Peyer's patch (tissue), 4 donors: ENCODE results near the gene C5orf22. TPM values are rescaled to one million over a fixed set of nuclear protein-coding genes. Genes with fewer than 3 reads are reported as not detected.

Experiments used
- DNase-seq, 3 donors: peaks; one replicate each; pipeline ENCODE4 v3.0.0-alpha.2; 2017 to 2019
- H3K27ac ChIP-seq, 4 donors: fragments of 200-600 bp; sonication (generic); one replicate each; pipeline ENCODE4 v1.5.1; 2016 to 2019
- H3K27me3 ChIP-seq, 2 donors: fragments of 200-600 bp; sonication (generic); one replicate each; pipeline ENCODE4 v1.5.1; 2019
- H3K36me3 ChIP-seq, 3 donors: fragments of 200-600 bp; sonication (generic); one replicate each; pipeline ENCODE4 v1.5.1; 2016 to 2019
- H3K4me1 ChIP-seq, 4 donors: fragments of 200-600 bp; sonication (generic); one replicate each; pipeline ENCODE4 v1.5.1; 2016 to 2019
- H3K4me3 ChIP-seq, 4 donors: fragments of 200-600 bp; sonication (generic); 1 replicate in 3 of 4; 2 replicates in 1 of 4; pipeline ENCODE4 v1.5.1; 2016 to 2019; ENCODE audit warnings: mild to moderate bottlenecking in 1 of 4
- H3K9me3 ChIP-seq, 4 donors: fragments of 200-600 bp; sonication (generic); one replicate each; pipeline ENCODE4 v1.5.1; 2016 to 2019; ENCODE audit warnings: mild to moderate bottlenecking in 1 of 4
- CTCF ChIP-seq, 6 experiments: fragments of 450-650 bp in 4 of 6; fragments of 200-600 bp in 2 of 6; sonication (generic) in 1 of 6; IDR thresholded peaks; one replicate each; pipeline ENCODE4 v1.5.1; 2017 to 2019; ENCODE audit warnings: antibody characterized with exemption in 6 of 6, mild to moderate bottlenecking in 3 of 6, moderate library complexity in 1 of 6
- POLR2A ChIP-seq, 2 donors: fragments of 450-650 bp; IDR thresholded peaks; one replicate each; pipeline ENCODE4 v1.5.1; 2017; ENCODE audit warnings: antibody characterized with exemption in 2 of 2, mild to moderate bottlenecking in 2 of 2, moderate library complexity in 2 of 2
- total RNA-seq, 4 donors: library from RNA; depleted of rRNA; stranded (reverse); fragments of >200 nt; gene quantifications; one replicate each; pipeline ENCODE4 v1.1.0, GENCODE V29; 2016

C5orf22 gene
- total RNA-seq, 4 donors from 2014 or later = 5.5 to 29.7 (median 13.5) TPM

GRCh38 chr5:31579558-31579957, 47.5 kb downstream of the C5orf22 start:
- Histone ChIP-seq H3K27ac (no peak overlapping the region), H3K9me3 (no peaks in the 10 kb centered on the region), H3K4me3 (no peak overlapping the region), H3K27me3 (no peaks in the 10 kb centered on the region), H3K36me3 (no peaks in the 10 kb centered on the region), H3K4me1 (no peaks in the 10 kb centered on the region)
- no peak for DNase-seq
- TF ChIP-seq CTCF (IDR thresholded peaks at IDR 0.05) (no peak), POLR2A (IDR thresholded peaks at IDR 0.05) (no peak)

- Histone ChIP-seq H3K27ac (no peak overlapping the region), H3K27me3 (no peaks in the 10 kb centered on the region), H3K36me3 (no peaks in the 10 kb centered on the region), H3K4me1 (no peaks in the 10 kb centered on the region), H3K9me3 (no peaks in the 10 kb centered on the region), H3K4me3 (no peak overlapping the region)
- TF ChIP-seq POLR2A (IDR thresholded peaks at IDR 0.05) = no peak
- peak in 5 of 6 experiments; percentile 9 to 69 (median 58) for TF ChIP-seq CTCF (IDR thresholded peaks at IDR 0.05)
- DNase-seq = no peak
Observed at GRCh38 chr5:31581498-31582099, 49.5 kb downstream of the C5orf22 start.

- H3K36me3 ChIP-seq = no peaks in the 10 kb centered on the region
- TF ChIP-seq CTCF (IDR thresholded peaks at IDR 0.05) (no peak), POLR2A (IDR thresholded peaks at IDR 0.05) (no peak)
- no peak overlapping the region for H3K27ac ChIP-seq
- no peaks in the 10 kb centered on the region for H3K27me3 ChIP-seq
- no peak for DNase-seq
- no peaks in the 10 kb centered on the region for H3K4me1 ChIP-seq
- no peak overlapping the region for H3K4me3 ChIP-seq
- H3K9me3 ChIP-seq = no peaks in the 10 kb centered on the region
Observed at GRCh38 chr5:31583129-31583528, 51.0 kb downstream of the C5orf22 start.

- no peak for DNase-seq
- no peaks in the 10 kb centered on the region for H3K27me3 ChIP-seq
- no peaks in the 10 kb centered on the region for H3K4me1 ChIP-seq
- H3K4me3 ChIP-seq = no peak overlapping the region
- H3K36me3 ChIP-seq = no peaks in the 10 kb centered on the region
- H3K9me3 ChIP-seq = no peaks in the 10 kb centered on the region
- no peak for TF ChIP-seq CTCF (IDR thresholded peaks at IDR 0.05)
- TF ChIP-seq POLR2A (IDR thresholded peaks at IDR 0.05) = no peak
- no peak overlapping the region for H3K27ac ChIP-seq
Observed at GRCh38 chr5:31585166-31585894, 53.2 kb downstream of the C5orf22 start.

GRCh38 chr5:31585895-31586270, 53.8 kb downstream of the C5orf22 start:
- Histone ChIP-seq H3K36me3 (no peaks in the 10 kb centered on the region), H3K27me3 (no peaks in the 10 kb centered on the region), H3K4me3 (no peak overlapping the region), H3K4me1 (no peaks in the 10 kb centered on the region), H3K27ac (no peak overlapping the region), H3K9me3 (no peaks in the 10 kb centered on the region)
- no peak for DNase-seq
- TF ChIP-seq CTCF (IDR thresholded peaks at IDR 0.05) (no peak), POLR2A (IDR thresholded peaks at IDR 0.05) (no peak)
